ENCODE data around the gene KCND2.

The KCND2 gene

DNA sequence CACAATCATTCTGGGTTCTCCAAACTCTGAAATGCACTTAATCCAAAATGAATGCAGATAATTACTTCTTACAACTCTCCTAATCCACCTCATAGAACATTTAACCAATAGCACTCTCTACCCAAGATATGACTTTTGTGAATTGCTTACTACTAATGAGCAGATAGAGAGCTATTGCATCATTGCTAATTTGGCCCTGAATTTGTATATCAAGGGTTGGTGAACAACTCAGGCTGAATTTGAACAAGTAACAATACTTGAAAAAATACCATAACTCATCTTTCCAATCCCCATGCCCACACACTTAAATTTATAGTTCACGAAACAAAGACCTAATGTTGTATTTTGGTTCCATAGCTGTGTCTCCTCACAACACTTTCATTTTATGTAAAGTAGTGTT is 339.0 kb downstream of the KCND2 start:
- TF ChIP-seq, protein P1, sequence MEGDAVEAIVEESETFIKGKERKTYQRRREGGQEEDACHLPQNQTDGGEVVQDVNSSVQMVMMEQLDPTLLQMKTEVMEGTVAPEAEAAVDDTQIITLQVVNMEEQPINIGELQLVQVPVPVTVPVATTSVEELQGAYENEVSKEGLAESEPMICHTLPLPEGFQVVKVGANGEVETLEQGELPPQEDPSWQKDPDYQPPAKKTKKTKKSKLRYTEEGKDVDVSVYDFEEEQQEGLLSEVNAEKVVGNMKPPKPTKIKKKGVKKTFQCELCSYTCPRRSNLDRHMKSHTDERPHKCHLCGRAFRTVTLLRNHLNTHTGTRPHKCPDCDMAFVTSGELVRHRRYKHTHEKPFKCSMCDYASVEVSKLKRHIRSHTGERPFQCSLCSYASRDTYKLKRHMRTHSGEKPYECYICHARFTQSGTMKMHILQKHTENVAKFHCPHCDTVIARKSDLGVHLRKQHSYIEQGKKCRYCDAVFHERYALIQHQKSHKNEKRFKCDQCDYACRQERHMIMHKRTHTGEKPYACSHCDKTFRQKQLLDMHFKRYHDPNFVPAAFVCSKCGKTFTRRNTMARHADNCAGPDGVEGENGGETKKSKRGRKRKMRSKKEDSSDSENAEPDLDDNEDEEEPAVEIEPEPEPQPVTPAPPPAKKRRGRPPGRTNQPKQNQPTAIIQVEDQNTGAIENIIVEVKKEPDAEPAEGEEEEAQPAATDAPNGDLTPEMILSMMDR (conservative IDR thresholded peaks at IDR 0.05; ENCODE audit: low read depth, low read length) = no peak
- no peak overlapping the region for H3K4me3 ChIP-seq (ENCODE audit: low read length)
- no peak for DNase-seq (ENCODE audit: low read depth)

DNA sequence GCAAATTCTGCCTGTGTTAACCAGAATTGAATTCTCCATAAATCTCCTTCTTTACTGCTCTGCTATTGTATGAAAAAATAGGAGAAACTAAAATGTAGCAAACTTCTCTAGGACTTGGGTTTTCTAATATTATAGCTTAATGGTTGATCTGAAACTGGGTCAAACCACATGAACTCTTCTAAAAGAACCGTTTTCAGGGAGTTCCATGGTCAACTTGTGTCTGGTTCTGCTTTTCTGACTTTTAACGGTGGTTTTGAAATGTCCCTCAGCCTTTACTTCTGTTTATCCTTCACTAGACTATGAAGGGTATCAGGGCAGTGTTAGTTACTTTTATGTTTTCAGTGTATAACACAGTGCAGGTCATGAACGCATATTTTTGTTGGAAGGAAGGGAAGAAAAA is 342.7 kb downstream of the KCND2 start:
- H3K4me3 ChIP-seq (ENCODE audit: low read length) = no peak overlapping the region
- DNase-seq (ENCODE audit: low read depth) = no peak
- TF ChIP-seq, protein P1 (conservative IDR thresholded peaks at IDR 0.05; ENCODE audit: low read depth, low read length) = no peak

DNA sequence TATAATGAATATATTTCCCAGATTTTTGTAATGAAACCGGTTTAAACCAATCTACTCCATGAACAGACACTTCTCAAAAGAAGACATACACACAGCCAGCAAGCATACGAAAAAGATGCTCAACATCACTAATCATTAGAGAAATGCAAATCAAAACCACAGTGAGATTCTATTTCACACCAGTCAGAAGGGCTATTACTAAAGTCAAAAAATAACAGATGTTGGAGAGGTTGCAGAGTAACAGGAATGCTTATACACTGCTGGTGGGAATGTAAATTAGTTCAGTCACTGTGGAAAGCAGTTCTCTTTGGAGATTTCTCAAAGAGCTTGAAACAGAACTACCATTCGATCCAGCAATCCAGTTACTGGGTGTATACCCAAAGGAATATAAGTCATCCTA is 344.3 kb downstream of the KCND2 start:
- DNase-seq (ENCODE audit: low read depth) = no peak
- no peak overlapping the region for H3K4me3 ChIP-seq (ENCODE audit: low read length)
- TF ChIP-seq, protein P1 (conservative IDR thresholded peaks at IDR 0.05; ENCODE audit: low read depth, low read length) = no peak

DNA sequence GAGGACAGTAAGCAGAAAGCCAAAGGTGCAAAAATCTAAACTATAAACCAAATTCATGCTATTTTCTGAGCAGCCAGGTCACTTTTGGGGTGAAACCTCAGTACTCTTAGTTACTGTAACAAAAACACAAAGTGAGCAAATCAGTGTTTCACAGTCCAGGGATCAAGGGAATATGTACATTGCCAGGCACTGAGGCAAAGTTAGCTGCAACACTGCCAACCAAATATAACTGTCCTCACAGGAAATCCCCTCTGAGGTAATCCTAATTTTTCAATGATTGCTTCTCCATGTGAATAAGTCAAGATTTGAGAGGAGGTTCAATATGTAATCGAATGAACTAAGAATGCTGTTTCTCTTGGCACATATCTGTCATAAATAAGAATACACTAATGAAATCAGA is 355.3 kb downstream of the KCND2 start:
- DNase-seq (ENCODE audit: low read depth) = no peak
- no peak overlapping the region for H3K4me3 ChIP-seq (ENCODE audit: low read length)
- TF ChIP-seq, protein P1 (conservative IDR thresholded peaks at IDR 0.05; ENCODE audit: low read depth, low read length) = no peak

DNA sequence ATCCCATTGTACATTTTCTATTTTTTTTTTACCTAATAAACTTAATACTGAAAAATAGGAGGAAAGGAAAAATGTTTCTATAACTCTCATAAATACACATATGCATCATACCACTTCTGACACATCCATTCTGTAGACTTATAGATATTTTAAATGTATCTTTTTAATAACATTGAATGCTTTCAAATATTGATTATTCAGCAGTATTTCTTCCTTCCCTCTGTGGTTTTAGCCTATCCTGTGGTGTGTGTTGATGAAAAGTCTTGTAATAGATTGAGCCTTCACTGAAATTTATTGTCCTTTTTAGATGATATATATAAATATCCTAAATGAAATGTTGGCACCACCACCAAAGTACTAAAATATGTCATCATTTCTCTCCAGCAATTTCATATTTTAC is 366.9 kb downstream of the KCND2 start:
- TF ChIP-seq, protein P1 (conservative IDR thresholded peaks at IDR 0.05; ENCODE audit: low read depth, low read length) = no peak
- no peak overlapping the region for H3K4me3 ChIP-seq (ENCODE audit: low read length)

DNA sequence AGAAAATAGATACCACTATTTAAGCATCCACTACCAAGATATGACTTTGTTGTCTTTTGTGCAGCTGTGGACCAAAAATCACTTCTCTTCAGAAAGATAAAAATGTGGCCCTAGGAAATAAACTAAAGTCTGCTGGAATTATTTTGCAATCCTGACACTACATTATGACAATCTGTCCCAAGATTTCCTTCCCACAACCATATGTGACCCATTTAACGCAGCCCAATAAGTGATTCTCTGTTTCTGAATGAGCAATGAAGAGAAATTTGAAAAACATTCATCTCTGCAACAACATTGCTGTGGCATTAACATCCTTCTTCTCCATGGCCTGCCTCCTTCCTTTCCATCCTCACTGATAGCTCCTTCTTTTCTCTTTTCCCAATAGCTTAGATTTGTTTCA is 373.0 kb downstream of the KCND2 start:
- TF ChIP-seq, protein P1 (conservative IDR thresholded peaks at IDR 0.05; ENCODE audit: low read depth, low read length) = no peak
- H3K4me3 ChIP-seq (ENCODE audit: low read length) = no peak overlapping the region
- DNase-seq (ENCODE audit: low read depth) = no peak

More for the DNA sequence above, 366.9 kb downstream of the KCND2 start:
- DNase-seq (ENCODE audit: low read depth) = no peak

DNA sequence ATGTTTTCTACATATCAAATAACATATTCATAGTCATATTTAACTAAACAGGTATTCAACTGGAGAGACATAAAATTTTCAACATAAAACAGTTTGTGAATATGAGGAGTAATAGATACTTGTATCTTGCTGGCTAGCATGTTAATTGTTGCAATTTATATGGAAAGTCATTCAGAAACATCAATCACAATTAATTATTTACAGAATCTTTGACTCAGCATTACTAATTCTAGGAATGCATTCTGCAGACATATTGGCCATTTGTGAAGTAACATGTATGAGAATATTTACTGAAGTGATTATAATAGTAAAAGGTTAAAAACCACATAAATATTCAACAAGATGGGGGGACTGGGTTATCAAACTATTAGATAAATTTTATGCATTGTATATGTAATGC is 381.3 kb downstream of the KCND2 start:
- H3K4me3 ChIP-seq (ENCODE audit: low read length) = no peak overlapping the region
- TF ChIP-seq, protein P1 (conservative IDR thresholded peaks at IDR 0.05; ENCODE audit: low read depth, low read length) = no peak
- no peak for DNase-seq (ENCODE audit: low read depth)
